Testis (tissue), 3 donors: ENCODE data around the gene MMRN1. TPM values are rescaled to one million over a fixed set of nuclear protein-coding genes. Genes with fewer than 3 reads are reported as not detected.

Source experiments
- DNase-seq: peaks from one replicate; pipeline ENCODE4 v3.0.0-alpha.2; 2019
- H3K27ac ChIP-seq, 2 donors: fragments of 200-600 bp; sonication (generic); one replicate each; pipeline ENCODE4 v1.5.1; 2019
- H3K27me3 ChIP-seq: fragments of 200-600 bp; sonication (generic); one replicate; pipeline ENCODE4 v1.5.1; 2019
- H3K36me3 ChIP-seq: fragments of 200-600 bp; sonication (generic); one replicate; pipeline ENCODE4 v1.5.1; 2017; ENCODE audit warnings: low read depth; ENCODE audit errors: missing control alignments
- H3K4me1 ChIP-seq: fragments of 200-600 bp; sonication (generic); one replicate; pipeline ENCODE4 v1.5.1; 2019
- H3K4me3 ChIP-seq, 2 donors: fragments of 200-600 bp; sonication (generic); one replicate each; pipeline ENCODE4 v1.5.1; 2017 to 2019
- H3K9me3 ChIP-seq: fragments of 200-600 bp; sonication (generic); one replicate; pipeline ENCODE4 v1.5.1; 2017
- POLR2A ChIP-seq: fragments of 450-650 bp; IDR thresholded peaks from one replicate; pipeline ENCODE4 v1.6.1; 2017; ENCODE audit warnings: antibody characterized with exemption, mild to moderate bottlenecking, moderate library complexity
- WGBS, 2 donors: methylation state at CpG; one replicate each; pipeline ENCODE4 v1.1.5; 2018; 5-methylcytosine and 5-hydroxymethylcytosine counted together
- intact Hi-C: fragments of 100-400 bp; cut with DNase I; formaldehyde crosslinking; loops from one replicate; pipeline ENCODE4 v1.15.1; 2023; ENCODE audit warnings: low total_unique reads
- polyA plus RNA-seq: library from polyadenylated mRNA; stranded (reverse); fragments of 350-450 nt; fragmentation: Illumina TruSeq; extraction: RNeasy Lipid Tissue Mini Kit (QIAGEN cat#74804); gene quantifications from one replicate; pipeline ENCODE4 v1.2.3, GENCODE V29; 2014; ENCODE audit warnings: low read depth, low replicate concordance; ENCODE audit not compliant: insufficient read depth
- total RNA-seq, 2 donors: library from RNA; depleted of rRNA; stranded (reverse); fragments of >200 nt; gene quantifications; one replicate each; pipeline ENCODE4 v1.2.3, GENCODE V29; 2016
- TF ChIP-seq, protein P1 (sequence below), 3 experiments: fragments of 450-650 bp in 2 of 3; fragments of 200-600 bp in 1 of 3; sonication (generic) in 1 of 3; IDR thresholded peaks; one replicate each; pipeline ENCODE4 v1.5.1; 2016 to 2019; ENCODE audit warnings: antibody characterized with exemption in 3 of 3, mild to moderate bottlenecking in 2 of 3, moderate library complexity in 1 of 3

Gene MMRN1
- total and polyA plus RNA-seq, 3 donors from 2014 or later = 4.8 to 17.4 (median 7.1) TPM

- no peak overlapping the region for H3K27ac ChIP-seq
- DNase-seq = no peak
- H3K4me1 ChIP-seq = no peaks in the 10 kb centered on the region
- H3K9me3 ChIP-seq = no peaks in the 10 kb centered on the region
- intact Hi-C loops = no loop called here
- H3K4me3 ChIP-seq = no peak overlapping the region
- H3K27me3 ChIP-seq = no peaks in the 10 kb centered on the region
- 63 to 69% methylated on average over 3 of the region's 3 CpGs for WGBS, 2 donors
- TF ChIP-seq POLR2A = no peak
- TF ChIP-seq, protein P1, sequence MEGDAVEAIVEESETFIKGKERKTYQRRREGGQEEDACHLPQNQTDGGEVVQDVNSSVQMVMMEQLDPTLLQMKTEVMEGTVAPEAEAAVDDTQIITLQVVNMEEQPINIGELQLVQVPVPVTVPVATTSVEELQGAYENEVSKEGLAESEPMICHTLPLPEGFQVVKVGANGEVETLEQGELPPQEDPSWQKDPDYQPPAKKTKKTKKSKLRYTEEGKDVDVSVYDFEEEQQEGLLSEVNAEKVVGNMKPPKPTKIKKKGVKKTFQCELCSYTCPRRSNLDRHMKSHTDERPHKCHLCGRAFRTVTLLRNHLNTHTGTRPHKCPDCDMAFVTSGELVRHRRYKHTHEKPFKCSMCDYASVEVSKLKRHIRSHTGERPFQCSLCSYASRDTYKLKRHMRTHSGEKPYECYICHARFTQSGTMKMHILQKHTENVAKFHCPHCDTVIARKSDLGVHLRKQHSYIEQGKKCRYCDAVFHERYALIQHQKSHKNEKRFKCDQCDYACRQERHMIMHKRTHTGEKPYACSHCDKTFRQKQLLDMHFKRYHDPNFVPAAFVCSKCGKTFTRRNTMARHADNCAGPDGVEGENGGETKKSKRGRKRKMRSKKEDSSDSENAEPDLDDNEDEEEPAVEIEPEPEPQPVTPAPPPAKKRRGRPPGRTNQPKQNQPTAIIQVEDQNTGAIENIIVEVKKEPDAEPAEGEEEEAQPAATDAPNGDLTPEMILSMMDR (IDR thresholded peaks at IDR 0.05) = no peak
- H3K36me3 ChIP-seq = no peaks in the 10 kb centered on the region
Observed at GRCh38 chr4:89942811-89943210, 48.2 kb downstream of the MMRN1 start.

- no peak for DNase-seq
- Histone ChIP-seq H3K27ac (no peak overlapping the region), H3K36me3 (no peaks in the 10 kb centered on the region), H3K4me1 (no peaks in the 10 kb centered on the region), H3K4me3 (no peak overlapping the region), H3K9me3 (no peaks in the 10 kb centered on the region), H3K27me3 (no peaks in the 10 kb centered on the region)
- intact Hi-C loops = no loop called here
- TF ChIP-seq, protein P1 (IDR thresholded peaks at IDR 0.05) = peak in 1 of 3 experiments; percentile 18
- TF ChIP-seq POLR2A = no peak
- 78 to 88% methylated on average over 2 of the region's 2 CpGs for WGBS, 2 donors
Observed at GRCh38 chr4:89949782-89950387, 55.2 kb downstream of the MMRN1 start.

DNA sequence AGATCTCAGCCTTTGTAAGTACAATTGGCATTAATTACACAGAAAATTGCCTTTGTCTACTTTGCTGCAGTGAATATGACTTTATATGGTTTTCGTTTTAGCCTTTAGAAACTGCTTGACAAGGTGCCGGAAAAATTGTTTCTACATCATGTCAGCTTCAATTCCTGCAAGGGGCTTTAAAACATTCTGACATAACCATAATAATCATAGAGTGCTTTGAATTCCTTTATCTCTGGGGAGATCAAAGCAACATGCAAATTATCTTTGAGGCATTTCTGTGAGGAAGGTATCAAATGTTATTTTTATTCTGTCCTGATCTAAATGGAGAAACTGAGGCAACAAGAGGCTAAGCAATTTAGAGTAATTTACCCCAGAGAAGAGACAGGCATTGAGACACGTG lies 57.8 kb downstream of the MMRN1 start:
- 74 to 79% methylated on average over 3 of the region's 3 CpGs for whole genome bisulfite sequencing, 2 donors
- no peak overlapping the region for H3K27ac ChIP-seq
- intact Hi-C loops = no loop called here
- no peaks in the 10 kb centered on the region for H3K9me3 ChIP-seq
- H3K4me1 ChIP-seq = no peaks in the 10 kb centered on the region
- DNase-seq = no peak
- H3K4me3 ChIP-seq = no peak overlapping the region
- TF ChIP-seq, protein P1 (IDR thresholded peaks at IDR 0.05) = no peak
- TF ChIP-seq POLR2A = no peak
- no peaks in the 10 kb centered on the region for H3K27me3 ChIP-seq
- H3K36me3 ChIP-seq = no peaks in the 10 kb centered on the region

DNA sequence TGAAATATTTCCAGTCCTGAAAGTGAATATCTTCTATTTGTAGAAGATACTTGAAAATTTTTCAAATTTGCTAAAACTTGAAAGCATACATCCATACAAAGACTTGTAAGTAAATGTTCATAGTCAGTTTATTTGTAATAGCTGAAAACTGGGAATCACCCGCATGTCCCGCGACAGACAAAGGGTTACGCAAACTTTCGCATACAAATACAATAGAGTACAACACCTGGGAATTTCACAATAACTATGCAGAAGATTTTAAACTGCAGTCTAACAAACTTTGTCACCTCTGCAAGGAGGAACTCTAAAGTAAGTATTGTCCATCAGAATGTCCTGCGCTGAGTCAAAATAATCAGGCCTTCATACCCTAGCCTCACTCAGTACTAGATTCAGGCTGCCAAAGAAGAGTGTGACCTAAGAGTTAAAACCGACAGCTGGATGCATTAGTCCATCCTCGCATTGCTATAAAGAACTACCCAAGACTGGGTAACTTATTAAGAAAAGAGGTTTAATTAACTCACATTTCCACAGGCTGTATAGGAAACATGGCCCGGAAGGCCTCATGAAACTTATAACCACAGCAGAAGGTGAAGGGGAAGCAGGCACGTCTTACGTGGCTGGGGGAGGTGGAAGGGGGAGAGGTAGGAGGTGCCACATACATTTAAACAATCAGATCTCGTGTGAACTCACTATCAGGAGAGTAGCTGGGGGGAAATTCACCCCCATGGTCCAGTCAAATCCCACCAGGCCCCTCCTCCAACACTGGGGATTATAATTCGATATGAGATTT lies 60.4 kb downstream of the MMRN1 start:
- intact Hi-C loops = no loop called here
- TF ChIP-seq, protein P1 (IDR thresholded peaks at IDR 0.05) = no peak
- no peak for TF ChIP-seq POLR2A
- WGBS, 2 donors = 83 to 85% methylated on average over 13 of the region's 13 CpGs
- H3K27me3 ChIP-seq = no peaks in the 10 kb centered on the region
- no peak overlapping the region for H3K27ac ChIP-seq
- H3K9me3 ChIP-seq = no peaks in the 10 kb centered on the region
- no peaks in the 10 kb centered on the region for H3K36me3 ChIP-seq
- H3K4me3 ChIP-seq = no peak overlapping the region
- H3K4me1 ChIP-seq = no peaks in the 10 kb centered on the region
- DNase-seq = no peak
